ENCODE data around the gene PTGS2. TPM values are rescaled to one million over a fixed set of nuclear protein-coding genes. Genes with fewer than 3 reads are reported as not detected.

Gene PTGS2
- total and polyA plus RNA-seq, 2 of the 8 experiments (the other 6 are each of a cell fraction or from before 2014, with no cell fraction given): 0.29 to 0.35 TPM

DNA sequence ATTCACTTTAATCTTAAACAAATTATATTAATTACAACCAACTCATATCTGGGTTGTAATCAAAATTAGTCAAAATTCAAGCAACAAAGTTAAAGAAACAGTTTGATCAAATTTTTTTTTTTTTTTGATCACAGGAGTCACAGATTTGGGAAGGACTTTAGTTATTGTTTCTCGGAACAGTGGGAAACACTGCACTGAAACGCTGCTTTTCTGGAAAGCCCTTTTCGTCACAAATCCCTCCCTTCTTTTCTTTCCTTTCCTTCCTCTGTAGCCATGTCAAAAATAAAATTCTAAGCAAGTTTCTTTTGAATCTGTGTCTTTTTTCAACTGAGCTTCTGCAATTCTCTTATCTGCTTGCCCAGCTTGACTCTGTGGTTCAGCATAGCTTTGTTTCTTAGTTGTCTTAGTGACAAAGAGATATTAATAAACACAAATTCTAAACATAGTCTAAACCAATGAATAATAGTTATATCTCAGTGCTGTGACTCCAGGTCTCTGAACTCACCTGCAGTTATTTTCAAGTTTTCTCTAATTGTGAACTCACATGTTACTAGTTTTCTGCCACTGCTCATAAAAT is 53.8 kb downstream of the PTGS2 start:
- Histone ChIP-seq H3K18ac (ENCODE audit: extremely low read depth, low read length) (no peak overlapping the region), H3K9ac (replicated peaks in 1 of 4; ENCODE audit: extremely low read depth in 1 of 4, low read depth in 3 of 4, low read length in 3 of 4) (no peak overlapping the region), H4K5ac (ENCODE audit: insufficient read length, low read depth, low read length) (no peak overlapping the region), H3K56ac (replicated peaks; ENCODE audit: insufficient read length, low read depth, low read length) (no peak overlapping the region), H3K4ac (replicated peaks; ENCODE audit: insufficient read length, low read depth, low read length) (no peak overlapping the region), H3K4me1 (replicated peaks in 1 of 4; ENCODE audit: control insufficient read depth in 3 of 4, insufficient read depth in 4 of 4, low read length in 3 of 4) (no peaks in the 10 kb centered on the region), H4K20me1 (replicated peaks in 1 of 2; ENCODE audit: control insufficient read depth in 1 of 2, insufficient read depth in 2 of 2, low read length in 2 of 2) (no peaks in the 10 kb centered on the region), H3K36me3 (ENCODE audit: control insufficient read depth in 2 of 4, insufficient read depth in 4 of 4, low read length in 3 of 4) (no peaks in the 10 kb centered on the region), H3K79me1 (ENCODE audit: low read depth, low read length) (no peaks in the 10 kb centered on the region), H3K4me3 (ENCODE audit: extremely low read depth in 1 of 4, insufficient read depth in 2 of 4, low read depth in 3 of 4, low read length in 4 of 4) (no peak overlapping the region), H2BK5ac (ENCODE audit: low read depth, low read length) (no peak overlapping the region), H3K23ac (ENCODE audit: insufficient read length) (no peak overlapping the region), H2BK12ac (ENCODE audit: low read depth, low read length) (no peak overlapping the region), H2BK15ac (ENCODE audit: low read length) (no peak overlapping the region), H2BK120ac (replicated peaks; ENCODE audit: low read depth, low read length) (no peak overlapping the region), H2BK20ac (ENCODE audit: low read length) (no peak overlapping the region), H4K91ac (replicated peaks; ENCODE audit: insufficient read length, low read length) (no peak overlapping the region), H2AFZ (ENCODE audit: low read length) (no peak overlapping the region), H3K14ac (ENCODE audit: insufficient read length) (no peak overlapping the region), H3K27ac (ENCODE audit: low read depth, low read length) (no peak overlapping the region), H2AK5ac (ENCODE audit: low read depth, low read length) (no peak overlapping the region), H3K23me2 (ENCODE audit: low read depth, low read length) (no peaks in the 10 kb centered on the region), H4K8ac (ENCODE audit: extremely low read depth, insufficient read depth, low read length) (no peak overlapping the region), H3K9me3 (ENCODE audit: insufficient read depth in 2 of 2, low read depth in 1 of 2, low read length in 1 of 2) (no peaks in the 10 kb centered on the region), H3K27me3 (replicated peaks in 1 of 4; ENCODE audit: control insufficient read depth in 3 of 4, extremely low read depth in 1 of 4, insufficient read depth in 3 of 4, low read length in 3 of 4) (no peaks in the 10 kb centered on the region), H3K4me2 (ENCODE audit: insufficient read depth in 1 of 2, low read depth in 2 of 2, low read length in 2 of 2) (no peak overlapping the region), H3K79me2 (ENCODE audit: control insufficient read depth in 1 of 2, insufficient read depth in 2 of 2, low read length in 2 of 2) (no peaks in the 10 kb centered on the region)
- 100% methylated on average over 1 of the region's 3 CpGs; no CpG with 5 or more reads in 1 of the 2 experiments for WGBS, 2 experiments (ENCODE audit: extremely low coverage in 1 of 2, insufficient coverage in 1 of 2, insufficient read length in 1 of 2, insufficient replicate concordance in 2 of 2, low coverage in 1 of 2, low lambda C conversion rate in 2 of 2, missing lambda C conversion rate in 1 of 2)
- ChIA-PET CTCF (ENCODE audit: partially characterized antibody) (interaction anchor here (0.6 to 1.5 kb wide), 4 partner anchors 9 to 146 kb away, joined by 3 to 5 read pairs (median 4); no protein-coding TSS in a partner anchor), POLR2A (ENCODE audit: partially characterized antibody) (no interaction called here)
- DNase-seq (ENCODE audit: low read depth in 1 of 2, low spot score in 2 of 2): no peak
- FAIRE-seq: no peak
- TF ChIP-seq SIN3A (conservative IDR thresholded peaks at IDR 0.05 in 1 of 2, IDR thresholded peaks at IDR 0.05 in 1 of 2; ENCODE audit: low read depth in 1 of 2, low read length in 2 of 2) (no peak), SIRT6 (IDR thresholded peaks at IDR 0.05; ENCODE audit: low read length) (no peak), NANOG (IDR thresholded peaks at IDR 0.05; ENCODE audit: insufficient read depth, low read depth, low read length, poor library complexity, severe bottlenecking) (no peak), EGR1 (IDR thresholded peaks at IDR 0.05; ENCODE audit: borderline replicate concordance, low read depth, low read length) (no peak), EP300 (IDR thresholded peaks at IDR 0.05; ENCODE audit: borderline replicate concordance in 1 of 2, low read depth in 2 of 2, low read length in 2 of 2) (no peak), TAF1 (IDR thresholded peaks at IDR 0.05; ENCODE audit: low read depth, low read length) (no peak), BCL11A (IDR thresholded peaks at IDR 0.05; ENCODE audit: low read depth in 2 of 2, low read length in 2 of 2) (no peak), POU5F1 (IDR thresholded peaks at IDR 0.05; ENCODE audit: low read depth, low read length) (no peak), GTF2F1 (IDR thresholded peaks at IDR 0.05; ENCODE audit: borderline replicate concordance, low read depth, low read length) (no peak), ZNF274 (IDR thresholded peaks at IDR 0.05; ENCODE audit: borderline replicate concordance, extremely low read depth, low read length) (no peak), CHD1 (IDR thresholded peaks at IDR 0.05; ENCODE audit: low read depth, low read length) (no peak), E2F6 (IDR thresholded peaks at IDR 0.05) (no peak), CHD2 (IDR thresholded peaks at IDR 0.05; ENCODE audit: low read length) (no peak)
